Ishikawa (cell line): ENCODE data around the gene ARPC5.

Experiments
- CEBPB ChIP-seq: IDR thresholded peaks from 2 replicates; pipeline ENCODE4 v1.6.1; 2012
- CREB1 ChIP-seq: IDR thresholded peaks from 2 replicates; pipeline ENCODE4 v1.6.1; 2012; ENCODE audit warnings: low read depth
- EGR1 ChIP-seq: IDR thresholded peaks from 2 replicates; pipeline ENCODE4 v1.6.1; 2012
- EP300 ChIP-seq: IDR thresholded peaks from 2 replicates; pipeline ENCODE4 v1.6.1; 2012; ENCODE audit warnings: borderline replicate concordance
- FOXM1 ChIP-seq: IDR thresholded peaks from 2 replicates; pipeline ENCODE4 v1.6.1; 2012; ENCODE audit warnings: low read depth, borderline replicate concordance
- MAX ChIP-seq: IDR thresholded peaks from 2 replicates; pipeline ENCODE4 v1.6.1; 2012
- NFIC ChIP-seq: IDR thresholded peaks from 2 replicates; pipeline ENCODE4 v1.6.1; 2012
- RAD21 ChIP-seq: IDR thresholded peaks from 2 replicates; pipeline ENCODE4 v1.6.1; 2012; ENCODE audit warnings: low read depth
- REST ChIP-seq: IDR thresholded peaks from 2 replicates; pipeline ENCODE4 v1.6.1; 2012; ENCODE audit warnings: low read depth, mild to moderate bottlenecking
- TAF1 ChIP-seq: IDR thresholded peaks from 2 replicates; pipeline ENCODE4 v1.6.1; 2012; ENCODE audit warnings: low read depth, mild to moderate bottlenecking
- TCF12 ChIP-seq: IDR thresholded peaks from 2 replicates; pipeline ENCODE4 v1.6.1; 2012; ENCODE audit warnings: low read depth
- USF1 ChIP-seq: IDR thresholded peaks from 2 replicates; pipeline ENCODE4 v1.6.1; 2012
- YY1 ChIP-seq: IDR thresholded peaks from 2 replicates; pipeline ENCODE4 v1.6.1; 2012; ENCODE audit warnings: low read depth
- ZBTB7A ChIP-seq: IDR thresholded peaks from 2 replicates; pipeline ENCODE4 v1.6.1; 2012; ENCODE audit warnings: low read depth

GRCh38 chr1:183655562-183656075, 20.0 kb upstream of the ARPC5 start:
- 0 out of 2 replicates have a peak, but pooled peaks have one; percentile 36 for TF ChIP-seq YY1
- no peak for TF ChIP-seq EP300
- peak; percentile 91 for TF ChIP-seq RAD21
- no peak for TF ChIP-seq FOXM1
- TF ChIP-seq CEBPB = no peak
- TF ChIP-seq NFIC = no peak
- TF ChIP-seq TCF12 = no peak
- TF ChIP-seq TAF1 = no peak
- no peak for TF ChIP-seq REST
- no peak; the same call in 1 of the 2 replicates for TF ChIP-seq MAX
- no peak for TF ChIP-seq USF1
- no peak for TF ChIP-seq CREB1
- TF ChIP-seq EGR1 = no peak
- TF ChIP-seq ZBTB7A = no peak
